ENCODE measurements around the gene GRAMD2A. TPM values are rescaled to one million over a fixed set of nuclear protein-coding genes. Genes with fewer than 3 reads are reported as not detected.

Gene GRAMD2A
- total and polyA plus RNA-seq, 5 experiments from 2014 or later: not detected

DNA sequence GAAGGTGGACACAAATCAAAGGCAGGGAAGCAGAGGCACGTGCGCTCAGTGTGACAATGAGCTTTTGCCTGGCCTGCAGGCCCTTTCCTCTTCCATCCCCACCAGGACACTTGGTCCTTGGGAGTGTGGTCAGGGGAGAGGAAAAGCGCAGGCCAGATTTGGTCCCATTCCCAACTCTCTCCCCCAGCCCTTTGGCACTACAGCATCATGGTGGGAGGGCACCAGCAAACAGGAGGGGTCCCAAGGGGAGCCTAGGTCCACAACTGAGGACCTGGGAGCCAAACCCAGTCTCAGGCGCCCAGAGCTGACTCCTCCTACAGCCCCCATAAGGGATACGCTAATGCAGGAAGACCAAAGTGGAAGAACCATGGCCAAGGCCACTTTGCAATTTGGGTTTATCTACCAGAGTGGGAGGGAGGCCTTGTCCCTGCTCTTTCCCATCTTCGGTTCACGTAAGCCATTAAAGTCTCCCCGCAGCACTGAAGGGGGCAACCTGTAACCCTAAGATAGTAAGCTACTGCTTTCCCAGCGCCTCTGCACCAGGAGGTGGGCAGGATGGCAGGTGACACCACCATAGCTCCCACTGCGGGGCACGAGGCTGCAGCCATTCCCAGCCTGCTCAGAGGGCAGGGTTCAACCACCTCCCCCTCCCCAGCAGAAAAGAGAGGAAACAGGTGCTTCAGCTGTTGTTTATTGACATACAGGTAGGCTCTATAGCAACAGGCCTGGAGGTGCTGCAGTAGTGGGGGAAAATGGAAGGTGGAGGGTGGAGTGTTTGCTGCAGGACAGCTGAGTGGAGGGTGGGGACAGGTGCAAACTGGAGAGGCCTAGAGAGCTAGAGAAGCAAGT is 993 bp upstream of the GRAMD2A start:
- peak overlapping the region in 7 of 10 donors; percentile 58 to 80 (median 73) for H3K4me3 Mint-ChIP-seq
- POLR2A ChIA-PET: interaction anchor here (2.7 kb wide), 1 partner anchor 32 kb away, joined by 8 read pairs; the partner anchor contains the start of gene PKM
- ATAC-seq (no peak), DNase-seq (no peak)
- H3K27me3 Mint-ChIP-seq: peaks cover 6 to 35% (median 16%) of the 10 kb centered on the region in 5 donors
- H3K9me3 Mint-ChIP-seq: no peaks in the 10 kb centered on the region
- no peak overlapping the region for H3K27ac Mint-ChIP-seq
- peaks cover 0 to 56% (median 8%) of the 10 kb centered on the region in 3 donors for H3K36me3 Mint-ChIP-seq
- H3K4me1 Mint-ChIP-seq: peaks cover 3 to 15% (median 9%) of the 10 kb centered on the region in 4 donors

DNA sequence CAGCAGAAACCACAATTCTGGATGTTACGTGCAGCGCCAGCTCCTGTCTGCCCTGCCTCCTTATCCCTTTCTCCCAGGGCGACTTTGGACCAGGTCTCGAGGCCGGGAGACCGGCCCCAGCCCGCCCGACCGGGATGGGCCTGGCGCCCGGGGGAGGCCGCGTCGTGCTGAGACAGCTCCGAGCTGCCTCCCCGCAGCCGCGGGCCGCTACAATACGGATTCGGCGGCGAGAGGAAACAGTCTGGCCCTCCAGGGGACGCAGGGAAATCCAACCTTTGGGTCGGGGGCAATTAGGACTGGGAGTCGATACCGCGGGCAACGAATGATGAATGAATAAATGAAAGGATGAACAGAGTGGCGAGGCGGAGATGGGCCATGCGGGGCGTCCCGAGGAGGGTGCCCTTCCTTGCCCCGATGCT is 537 bp downstream of the GRAMD2A start:
- H3K36me3 Mint-ChIP-seq: peaks cover 0 to 42% (median 5%) of the 10 kb centered on the region in 3 donors
- H3K27me3 Mint-ChIP-seq: peaks cover 8 to 40% (median 16%) of the 10 kb centered on the region in 5 donors
- ATAC-seq (peak; percentile 11 to 33), DNase-seq (peak in 1 of 10 donors; percentile 11)
- peak overlapping the region in 9 of 10 donors; percentile 58 to 74 (median 64) for H3K4me3 Mint-ChIP-seq
- H3K9me3 Mint-ChIP-seq: no peaks in the 10 kb centered on the region
- H3K27ac Mint-ChIP-seq: peak overlapping the region in 1 of 10 donors; percentile 63
- peaks cover 3 to 15% (median 9%) of the 10 kb centered on the region in 4 donors for H3K4me1 Mint-ChIP-seq
- POLR2A ChIA-PET: no interaction called here

DNA sequence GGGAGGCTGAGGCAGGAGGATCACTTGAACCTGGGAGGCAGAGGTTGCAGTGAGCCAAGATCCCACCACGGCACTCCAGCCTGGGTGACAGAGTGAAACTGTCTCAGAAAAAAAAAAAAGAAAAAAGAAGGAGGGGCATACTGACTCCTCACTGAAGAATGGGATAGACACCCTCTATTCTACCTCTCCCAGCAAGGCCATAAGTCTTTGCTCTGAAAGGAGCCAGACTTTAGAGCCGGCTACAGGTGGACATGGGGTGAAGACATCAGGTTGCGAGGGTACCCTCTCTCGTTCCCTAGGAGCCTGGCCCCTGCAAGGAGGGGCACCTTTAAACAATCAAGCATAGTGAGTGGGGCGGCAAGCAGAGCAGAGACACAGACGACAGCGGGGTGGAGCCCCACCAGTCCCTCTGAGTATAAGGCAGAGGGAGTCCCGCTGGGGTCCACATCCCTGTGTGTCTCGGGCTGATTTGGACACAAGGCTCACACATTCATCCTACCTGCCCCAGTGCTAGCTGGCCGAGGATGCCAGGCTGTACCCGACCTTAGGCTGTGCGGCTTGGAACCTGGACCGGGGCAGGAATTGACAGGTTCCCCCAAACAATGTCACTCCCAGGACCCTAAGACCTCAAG is 1.1 kb downstream of the GRAMD2A start:
- peaks cover 0 to 37% (median 5%) of the 10 kb centered on the region in 3 donors for H3K36me3 Mint-ChIP-seq
- H3K9me3 Mint-ChIP-seq: no peaks in the 10 kb centered on the region
- H3K4me1 Mint-ChIP-seq: peaks cover 3 to 15% (median 9%) of the 10 kb centered on the region in 4 donors
- no peak overlapping the region for H3K27ac Mint-ChIP-seq
- H3K27me3 Mint-ChIP-seq: peaks cover 8 to 40% (median 16%) of the 10 kb centered on the region in 5 donors
- ATAC-seq: no peak
- H3K4me3 Mint-ChIP-seq: peak overlapping the region in 8 of 10 donors; percentile 10 to 64 (median 33)
- POLR2A ChIA-PET: no interaction called here
- DNase-seq: no peak

DNA sequence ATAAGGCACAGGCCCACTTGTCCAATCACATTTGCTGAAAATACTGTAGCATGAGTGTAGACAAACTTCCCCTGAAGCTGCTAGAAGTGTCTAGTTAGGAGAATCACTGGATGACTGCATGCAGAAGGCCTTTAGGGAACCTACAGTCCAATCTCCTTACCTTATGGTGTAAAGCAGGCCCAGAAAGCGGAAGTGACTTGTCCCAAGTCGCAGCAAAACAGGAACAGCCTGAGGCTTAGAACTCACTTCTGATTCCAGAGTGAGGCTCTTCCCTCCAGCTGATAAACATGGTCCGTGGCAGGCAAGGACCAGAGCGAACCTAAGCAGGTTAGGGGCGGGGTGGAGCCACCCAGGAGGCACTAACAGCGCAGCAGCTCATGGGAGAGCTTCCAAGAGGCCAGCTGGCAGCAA is 2.5 kb downstream of the GRAMD2A start:
- no peak overlapping the region for H3K27ac Mint-ChIP-seq

DNA sequence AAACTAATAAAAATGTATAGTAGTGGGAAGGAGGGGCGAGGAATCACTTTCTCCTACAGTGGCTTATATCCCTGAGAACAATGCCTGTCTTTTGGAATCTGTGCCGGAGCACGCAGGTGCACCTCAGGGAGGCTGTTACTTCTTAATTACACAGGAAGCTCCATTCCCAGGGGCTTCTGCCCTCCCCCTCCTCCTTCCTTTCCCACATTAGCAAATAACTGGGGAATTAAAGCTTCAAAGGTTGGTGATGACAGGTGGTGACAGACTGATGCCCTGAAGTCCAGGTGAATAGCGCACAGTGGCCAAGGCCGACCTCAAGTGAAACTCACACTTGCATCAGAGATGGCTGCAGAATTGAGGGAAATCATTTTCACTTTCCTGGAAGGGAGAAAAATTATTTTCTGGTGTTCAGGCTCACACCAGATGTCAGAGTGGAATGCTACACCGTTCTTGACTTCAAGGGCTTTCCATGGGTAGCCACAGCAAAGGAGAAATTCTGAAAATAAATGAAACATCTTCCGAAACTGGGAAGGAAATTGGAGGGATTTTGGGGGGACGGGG is 3.7 kb downstream of the GRAMD2A start:
- Mint-ChIP-seq H3K4me3 (no peak overlapping the region), H3K9me3 (no peaks in the 10 kb centered on the region), H3K36me3 (peaks cover 0 to 10% (median 0%) of the 10 kb centered on the region in 3 donors), H3K27me3 (peaks cover 11 to 49% (median 27%) of the 10 kb centered on the region in 5 donors), H3K4me1 (peaks cover 3 to 15% (median 8%) of the 10 kb centered on the region in 4 donors), H3K27ac (peak overlapping the region in 1 of 10 donors; percentile 13)
- no peak for ATAC-seq
- no peak for DNase-seq
- POLR2A ChIA-PET: no interaction called here

More for the DNA sequence above, 2.5 kb downstream of the GRAMD2A start:
- Mint-ChIP-seq H3K36me3 (peaks cover 0 to 22% (median 3%) of the 10 kb centered on the region in 3 donors), H3K9me3 (no peaks in the 10 kb centered on the region), H3K4me3 (no peak overlapping the region), H3K4me1 (peaks cover 3 to 15% (median 9%) of the 10 kb centered on the region in 4 donors), H3K27me3 (peaks cover 8 to 46% (median 22%) of the 10 kb centered on the region in 5 donors)
- ATAC-seq (no peak), DNase-seq (no peak)
- POLR2A ChIA-PET: no interaction called here

DNA sequence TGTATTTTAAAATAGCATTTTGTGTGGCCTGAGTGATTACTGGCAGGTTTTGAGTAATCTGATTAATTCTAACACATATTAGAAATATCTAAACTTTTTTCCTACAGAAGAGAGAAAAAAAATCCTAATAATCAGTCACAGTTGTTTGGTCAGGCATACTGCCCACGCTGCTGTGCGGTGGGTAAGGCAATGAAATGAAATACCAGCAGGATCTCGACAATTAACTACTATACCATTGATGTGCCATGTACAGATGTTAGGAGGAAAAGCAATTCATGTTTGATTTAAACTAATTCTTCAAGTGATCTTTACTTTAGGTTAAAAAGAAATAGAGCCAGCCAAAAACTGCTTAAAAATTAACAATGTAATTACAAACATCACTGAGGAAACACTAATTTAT is 5.2 kb downstream of the GRAMD2A start:
- H3K4me3 Mint-ChIP-seq: no peak overlapping the region
- no peaks in the 10 kb centered on the region for H3K9me3 Mint-ChIP-seq
- peaks cover 11 to 45% (median 24%) of the 10 kb centered on the region in 5 donors for H3K27me3 Mint-ChIP-seq
- POLR2A ChIA-PET: no interaction called here
- peaks cover 0 to 11% (median 2%) of the 10 kb centered on the region in 4 donors for H3K4me1 Mint-ChIP-seq
- DNase-seq (no peak), ATAC-seq (no peak)
- peaks cover 0 to 2% (median 0%) of the 10 kb centered on the region in 3 donors for H3K36me3 Mint-ChIP-seq
- no peak overlapping the region for H3K27ac Mint-ChIP-seq

DNA sequence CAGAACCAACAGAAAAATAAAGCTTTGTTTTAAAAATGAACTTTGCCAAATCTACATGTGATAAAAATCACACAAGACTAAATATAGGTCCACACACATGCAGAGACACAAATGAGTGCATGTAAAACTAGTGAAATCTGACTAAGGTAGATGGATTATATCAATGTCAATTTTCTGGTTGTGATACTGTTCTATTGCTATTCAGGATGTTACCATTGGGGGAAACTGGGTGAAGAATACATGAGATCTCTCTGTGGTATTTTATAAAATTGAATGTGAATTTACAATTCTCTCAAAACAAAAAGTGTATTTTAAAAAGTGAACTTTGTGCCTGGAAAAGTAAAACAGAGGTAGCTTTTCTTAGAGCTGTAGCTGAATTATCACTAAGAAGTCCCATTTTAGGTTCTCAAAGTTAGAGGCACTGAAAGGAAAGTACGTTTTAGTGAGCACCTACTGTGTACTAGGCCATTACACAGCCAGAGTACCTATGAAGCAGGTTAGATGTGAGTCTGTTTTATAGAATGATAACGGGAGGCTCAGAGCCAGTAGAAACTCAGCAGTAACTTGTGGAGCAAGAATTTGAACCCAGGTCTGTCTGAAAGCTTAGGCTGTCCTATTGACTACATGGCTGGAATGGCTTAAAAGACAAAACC is 8.2 kb downstream of the GRAMD2A start:
- Mint-ChIP-seq H3K36me3 (no peaks in the 10 kb centered on the region), H3K9me3 (no peaks in the 10 kb centered on the region), H3K4me1 (no peaks in the 10 kb centered on the region), H3K27me3 (peaks cover 4 to 39% (median 28%) of the 10 kb centered on the region in 5 donors), H3K4me3 (no peak overlapping the region), H3K27ac (no peak overlapping the region)
- POLR2A ChIA-PET: no interaction called here
- ATAC-seq: no peak
- DNase-seq: no peak

DNA sequence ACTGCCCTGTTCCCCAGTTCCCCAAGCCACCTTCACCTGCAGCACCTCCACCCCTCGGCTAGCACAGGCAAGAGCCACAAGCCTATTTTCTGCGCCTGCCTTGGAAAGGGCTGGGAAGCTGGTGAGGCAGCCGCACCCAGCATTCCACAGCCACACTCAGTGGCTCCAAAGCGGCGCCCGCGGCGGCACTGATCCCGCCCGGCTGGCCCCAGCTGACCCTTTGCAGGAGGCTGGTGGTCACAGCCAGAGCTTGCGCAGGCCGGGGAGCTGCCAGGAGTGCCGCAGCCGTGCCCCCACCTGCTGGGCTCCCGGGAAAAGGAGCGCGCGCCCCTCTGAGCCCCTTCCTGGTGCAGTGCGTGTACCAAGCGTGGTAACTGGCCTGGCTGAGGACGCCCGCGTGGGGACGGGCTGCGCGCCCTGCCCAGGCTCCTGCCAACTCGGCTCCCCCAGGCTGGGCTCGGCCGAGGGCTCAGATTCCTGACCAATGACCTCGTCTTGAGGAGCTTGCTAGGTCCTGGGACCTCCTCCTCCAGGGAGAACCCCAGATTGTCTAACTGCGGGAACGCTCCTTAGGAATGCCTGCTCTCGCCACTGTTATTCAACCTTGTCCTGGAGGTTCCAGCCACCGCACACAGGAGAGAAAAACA is 13.3 kb downstream of the GRAMD2A start:
- Mint-ChIP-seq H3K4me1 (no peaks in the 10 kb centered on the region), H3K36me3 (no peaks in the 10 kb centered on the region), H3K27me3 (peaks cover 12 to 54% (median 32%) of the 10 kb centered on the region in 5 donors), H3K9me3 (no peaks in the 10 kb centered on the region), H3K4me3 (no peak overlapping the region), H3K27ac (no peak overlapping the region)
- DNase-seq (no peak), ATAC-seq (no peak)
- POLR2A ChIA-PET: no interaction called here

DNA sequence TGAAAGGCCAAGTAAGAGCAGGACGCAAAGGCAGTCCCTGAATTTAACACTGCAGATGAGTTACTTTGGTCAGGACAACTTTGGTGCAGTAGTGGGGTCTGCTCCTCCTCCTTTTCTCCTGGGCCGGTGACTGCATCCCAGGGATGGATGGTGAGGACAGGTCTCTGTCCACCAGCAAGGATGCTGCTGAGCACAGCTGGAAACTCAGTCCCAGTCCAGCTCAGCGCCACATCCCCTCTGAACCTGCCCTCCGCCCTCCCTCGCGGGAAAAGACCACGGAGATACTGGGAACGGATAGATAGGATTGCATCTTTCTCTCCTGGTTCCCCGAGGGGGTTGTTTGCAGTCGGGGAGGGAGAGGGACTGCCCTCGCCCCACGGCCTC is 13.8 kb downstream of the GRAMD2A start:
- H3K36me3 Mint-ChIP-seq: no peaks in the 10 kb centered on the region
- H3K4me3 Mint-ChIP-seq: no peak overlapping the region
- no peaks in the 10 kb centered on the region for H3K4me1 Mint-ChIP-seq
- peaks cover 12 to 52% (median 30%) of the 10 kb centered on the region in 5 donors for H3K27me3 Mint-ChIP-seq
- DNase-seq (no peak), ATAC-seq (no peak)
- POLR2A ChIA-PET: no interaction called here
- no peaks in the 10 kb centered on the region for H3K9me3 Mint-ChIP-seq
- no peak overlapping the region for H3K27ac Mint-ChIP-seq

DNA sequence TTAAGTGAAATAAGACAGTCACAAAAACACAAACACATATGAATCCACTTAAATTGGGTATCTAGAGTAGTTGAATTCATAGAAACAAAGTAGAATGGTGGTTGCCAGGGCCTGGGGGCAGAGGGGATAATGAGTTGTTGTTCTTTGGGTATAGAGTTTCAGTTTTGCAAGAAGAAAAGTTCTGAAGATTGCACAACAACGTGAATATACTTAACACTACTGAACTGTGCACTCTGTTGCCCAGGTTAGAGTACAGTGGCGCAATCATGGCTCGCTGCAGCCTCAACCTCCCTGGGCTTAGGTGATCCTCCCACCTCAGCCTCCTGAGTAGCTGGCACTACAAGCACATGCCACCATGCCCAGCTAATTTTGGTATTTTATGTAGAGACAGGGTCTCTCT is 14.9 kb downstream of the GRAMD2A start:
- Mint-ChIP-seq H3K4me1 (no peaks in the 10 kb centered on the region), H3K4me3 (no peak overlapping the region), H3K36me3 (no peaks in the 10 kb centered on the region), H3K27me3 (peaks cover 12 to 52% (median 28%) of the 10 kb centered on the region in 5 donors), H3K9me3 (no peaks in the 10 kb centered on the region), H3K27ac (peak overlapping the region in 1 of 10 donors; percentile 1)
- POLR2A ChIA-PET: no interaction called here
- no peak for DNase-seq
- ATAC-seq: no peak

DNA sequence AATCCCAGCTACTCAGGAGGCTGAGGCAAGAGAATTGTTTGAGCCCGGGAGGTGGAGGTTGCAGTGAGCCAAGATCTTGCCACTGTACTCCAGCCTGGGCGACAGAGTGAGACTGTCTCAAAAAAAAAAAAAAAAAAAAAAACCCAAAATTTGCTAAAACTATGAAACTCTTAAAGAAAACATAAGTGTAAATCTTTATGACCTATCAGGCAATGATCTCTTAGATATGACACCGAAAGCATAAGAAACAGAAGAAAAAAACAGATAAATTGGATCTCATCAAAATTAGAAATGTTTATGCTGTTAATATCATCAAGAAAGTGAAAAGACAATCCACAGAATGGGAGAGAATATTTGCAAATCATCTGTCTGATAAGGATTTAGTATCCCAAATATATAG is 15.3 kb downstream of the GRAMD2A start:
- no peaks in the 10 kb centered on the region for H3K9me3 Mint-ChIP-seq
- peak overlapping the region in 1 of 10 donors; percentile 24 for H3K27ac Mint-ChIP-seq
- ATAC-seq: no peak
- H3K36me3 Mint-ChIP-seq: no peaks in the 10 kb centered on the region
- no peaks in the 10 kb centered on the region for H3K4me1 Mint-ChIP-seq
- H3K4me3 Mint-ChIP-seq: no peak overlapping the region
- no peak for DNase-seq
- peaks cover 12 to 52% (median 28%) of the 10 kb centered on the region in 5 donors for H3K27me3 Mint-ChIP-seq
- POLR2A ChIA-PET: no interaction called here

DNA sequence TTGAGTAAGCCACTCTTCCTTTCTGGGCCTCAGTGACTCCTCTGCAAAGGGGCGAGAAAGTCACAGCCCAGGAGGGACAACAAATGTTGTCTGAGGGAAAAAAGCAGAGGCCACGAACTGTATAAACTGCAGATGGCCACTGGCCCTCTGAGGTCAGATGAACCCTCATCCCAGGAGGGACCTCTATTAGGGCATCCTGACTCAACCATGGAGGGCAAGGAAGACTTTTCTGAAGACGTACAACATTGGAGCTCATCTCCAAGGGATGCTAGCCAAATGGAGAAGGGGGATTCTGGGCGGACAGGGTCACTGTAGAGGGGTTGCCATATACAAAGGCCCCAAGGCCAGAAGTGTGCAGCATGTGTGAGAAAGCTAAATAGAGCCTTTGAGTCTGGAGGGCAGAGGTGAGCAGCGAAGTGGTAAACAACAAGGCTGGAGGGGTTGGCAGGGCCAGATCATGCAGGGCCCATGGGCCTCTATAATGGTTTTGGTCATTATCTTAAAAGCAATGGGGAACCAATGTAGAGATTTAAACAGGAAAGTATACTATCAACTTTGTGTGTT is 16.7 kb downstream of the GRAMD2A start:
- Mint-ChIP-seq H3K9me3 (no peaks in the 10 kb centered on the region), H3K27ac (no peak overlapping the region), H3K4me1 (no peaks in the 10 kb centered on the region), H3K27me3 (peaks cover 12 to 46% (median 25%) of the 10 kb centered on the region in 5 donors), H3K4me3 (no peak overlapping the region), H3K36me3 (no peaks in the 10 kb centered on the region)
- no peak for DNase-seq
- ATAC-seq: no peak
- POLR2A ChIA-PET: no interaction called here

Data from naive thymus-derived CD8-positive, alpha-beta T cell (primary cell).